BLaER1 (cell line): ENCODE measurements around the gene OXSM.

Source experiments
- H3K27ac ChIP-seq: shearing (Covaris generic); formaldehyde crosslinking; 2 replicates; pipeline ENCODE4 v1.8.1; 2022
- H3K27me3 ChIP-seq: shearing (Covaris generic); formaldehyde crosslinking; 2 replicates; pipeline ENCODE4 v1.8.1; 2022
- H3K36me3 ChIP-seq: shearing (Covaris generic); formaldehyde crosslinking; 2 replicates; pipeline ENCODE4 v1.8.1; 2022
- H3K4me1 ChIP-seq: shearing (Covaris generic); formaldehyde crosslinking; 2 replicates; pipeline ENCODE4 v1.8.1; 2022
- H3K4me2 ChIP-seq: shearing (Covaris generic); formaldehyde crosslinking; 2 replicates; pipeline ENCODE4 v1.8.1; 2022
- H3K4me3 ChIP-seq: shearing (Covaris generic); formaldehyde crosslinking; 2 replicates; pipeline ENCODE4 v1.8.1; 2022
- H3K9ac ChIP-seq: shearing (Covaris generic); formaldehyde crosslinking; 2 replicates; pipeline ENCODE4 v1.8.1; 2022
- H3K9me3 ChIP-seq: shearing (Covaris generic); formaldehyde crosslinking; 2 replicates; pipeline ENCODE4 v1.8.1; 2022
- H4K20me1 ChIP-seq: shearing (Covaris generic); formaldehyde crosslinking; 2 replicates; pipeline ENCODE4 v1.8.1; 2022
- Cebpa-rat ChIP-seq: shearing (Covaris generic); IDR thresholded peaks from 2 replicates; pipeline ENCODE4 v1.8.1; 2022

The OXSM gene

DNA sequence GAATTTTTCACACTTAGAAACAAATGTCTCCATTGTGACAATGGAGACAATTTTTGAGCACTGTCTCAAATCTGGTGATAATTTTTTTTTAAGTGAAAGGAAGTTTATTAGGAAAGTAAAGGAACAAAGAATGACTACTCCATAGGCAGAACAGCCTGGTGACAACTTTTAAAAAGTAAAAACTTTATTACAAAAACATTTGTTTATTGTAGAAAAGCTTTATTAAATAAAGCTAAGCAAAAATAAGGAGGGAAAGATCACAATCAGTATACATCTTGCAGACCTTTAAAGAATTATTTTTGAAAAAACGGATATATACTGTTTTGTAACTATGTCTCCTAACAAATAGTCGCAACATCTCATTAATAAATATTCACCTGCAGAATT is 688 bp upstream of the OXSM start:
- Histone ChIP-seq H3K36me3 (peaks cover 15% of the 10 kb centered on the region), H3K27ac (peak overlapping the region; percentile 72; the same call in 1 of the 2 replicates), H3K4me1 (peaks cover 66% of the 10 kb centered on the region), H3K9ac (peak overlapping the region; percentile 78), H3K27me3 (no peaks in the 10 kb centered on the region), H4K20me1 (no peaks in the 10 kb centered on the region), H3K4me3 (peak overlapping the region; percentile 72), H3K9me3 (no peaks in the 10 kb centered on the region), H3K4me2 (peak overlapping the region; percentile 78)
- TF ChIP-seq Cebpa-rat: no peak

DNA sequence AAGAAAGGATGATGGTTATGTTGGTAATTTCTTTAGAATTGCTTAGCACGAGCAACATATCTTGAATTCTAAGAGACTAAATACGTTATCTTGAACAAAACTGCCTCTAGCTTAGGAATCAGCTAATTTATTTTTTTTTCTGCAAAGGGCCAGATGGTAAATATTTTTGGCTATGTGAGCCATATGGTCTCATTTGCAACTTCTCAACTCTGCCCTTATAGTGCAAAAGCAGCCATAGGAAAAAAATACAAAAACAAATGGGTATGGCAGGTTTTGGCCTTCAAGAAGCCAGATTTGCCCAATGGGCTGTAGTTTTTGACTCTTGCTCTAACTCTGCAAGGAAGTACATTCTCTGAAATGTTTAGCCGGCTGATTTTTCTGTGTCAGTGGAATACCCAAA is 11.9 kb downstream of the OXSM start:
- Histone ChIP-seq H3K9me3 (no peaks in the 10 kb centered on the region), H3K4me1 (no peaks in the 10 kb centered on the region), H3K36me3 (no peaks in the 10 kb centered on the region), H3K27me3 (no peaks in the 10 kb centered on the region), H3K4me3 (no peak overlapping the region), H4K20me1 (no peaks in the 10 kb centered on the region), H3K9ac (no peak overlapping the region), H3K4me2 (no peak overlapping the region), H3K27ac (no peak overlapping the region)
- no peak for TF ChIP-seq Cebpa-rat

- H3K27ac ChIP-seq: no peak overlapping the region
Observed at GRCh38 chr3:25803833-25804232, 13.9 kb downstream of the OXSM start.

GRCh38 chr3:25804676-25805075 is 14.8 kb downstream of the OXSM start:
- H3K36me3 ChIP-seq: no peaks in the 10 kb centered on the region
- H3K9ac ChIP-seq: no peak overlapping the region
- no peaks in the 10 kb centered on the region for H3K27me3 ChIP-seq
- no peak overlapping the region for H3K4me3 ChIP-seq
- no peaks in the 10 kb centered on the region for H4K20me1 ChIP-seq
- TF ChIP-seq Cebpa-rat: no peak
- H3K27ac ChIP-seq: no peak overlapping the region
- H3K9me3 ChIP-seq: no peaks in the 10 kb centered on the region
- H3K4me1 ChIP-seq: no peaks in the 10 kb centered on the region
- H3K4me2 ChIP-seq: no peak overlapping the region

More at GRCh38 chr3:25803833-25804232, 13.9 kb downstream of the OXSM start:
- no peak overlapping the region for H3K4me2 ChIP-seq
- no peaks in the 10 kb centered on the region for H3K9me3 ChIP-seq
- H3K4me1 ChIP-seq: no peaks in the 10 kb centered on the region
- no peaks in the 10 kb centered on the region for H3K36me3 ChIP-seq
- no peaks in the 10 kb centered on the region for H4K20me1 ChIP-seq
- H3K4me3 ChIP-seq: no peak overlapping the region
- no peak overlapping the region for H3K9ac ChIP-seq
- no peak for TF ChIP-seq Cebpa-rat
- H3K27me3 ChIP-seq: no peaks in the 10 kb centered on the region

DNA sequence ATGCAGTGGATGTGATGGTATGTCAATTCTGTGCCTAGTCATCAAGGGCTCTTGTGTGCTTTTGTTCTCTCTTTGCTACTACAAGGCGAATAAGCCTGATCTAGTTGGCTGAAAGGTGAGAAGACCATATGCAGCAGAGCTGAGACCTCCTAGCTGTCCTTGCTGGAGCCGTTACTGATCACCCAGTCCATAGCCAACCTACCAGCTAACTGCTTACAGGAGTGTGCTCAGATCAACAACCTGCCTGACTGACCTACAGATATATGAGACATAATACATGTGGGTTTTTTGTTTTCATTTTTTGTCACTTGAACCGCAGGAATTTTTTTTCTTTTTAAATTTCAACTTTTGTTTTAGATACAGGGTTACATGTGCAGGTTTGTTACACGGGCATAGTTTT is 22.8 kb downstream of the OXSM start:
- no peaks in the 10 kb centered on the region for H4K20me1 ChIP-seq
- H3K36me3 ChIP-seq: no peaks in the 10 kb centered on the region
- H3K9ac ChIP-seq: no peak overlapping the region
- H3K4me1 ChIP-seq: no peaks in the 10 kb centered on the region
- no peak overlapping the region for H3K4me3 ChIP-seq
- no peak overlapping the region for H3K27ac ChIP-seq
- TF ChIP-seq Cebpa-rat: no peak
- peaks cover 10% of the 10 kb centered on the region for H3K9me3 ChIP-seq
- no peak overlapping the region for H3K4me2 ChIP-seq
- H3K27me3 ChIP-seq: no peaks in the 10 kb centered on the region

DNA sequence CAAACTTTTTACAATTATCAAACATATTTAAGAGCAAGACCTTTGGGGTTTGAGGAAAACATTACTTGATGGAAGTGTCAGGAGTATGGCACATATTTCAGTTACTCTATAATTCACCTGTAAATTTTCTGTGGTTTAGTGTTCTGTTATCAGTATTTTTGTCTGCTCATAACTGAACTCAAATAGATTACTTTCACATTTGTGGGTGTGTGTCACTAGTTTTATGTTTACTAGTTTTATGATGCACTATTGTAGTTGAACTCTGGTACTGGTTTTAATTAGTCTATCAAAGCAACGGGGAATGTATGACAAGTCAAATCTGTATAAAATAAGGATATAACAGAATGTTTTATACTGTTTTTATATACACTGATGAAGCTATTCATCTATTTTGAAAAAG is 27.2 kb downstream of the OXSM start:
- no peak overlapping the region for H3K4me3 ChIP-seq
- H3K9me3 ChIP-seq: peaks cover 10% of the 10 kb centered on the region
- no peaks in the 10 kb centered on the region for H3K27me3 ChIP-seq
- H3K9ac ChIP-seq: no peak overlapping the region
- H3K4me1 ChIP-seq: no peaks in the 10 kb centered on the region
- no peak for TF ChIP-seq Cebpa-rat
- no peak overlapping the region for H3K4me2 ChIP-seq
- no peaks in the 10 kb centered on the region for H3K36me3 ChIP-seq
- H4K20me1 ChIP-seq: no peaks in the 10 kb centered on the region
- no peak overlapping the region for H3K27ac ChIP-seq

GRCh38 chr3:25817638-25818037 is 27.7 kb downstream of the OXSM start:
- H4K20me1 ChIP-seq: no peaks in the 10 kb centered on the region
- no peaks in the 10 kb centered on the region for H3K4me1 ChIP-seq
- peaks cover 10% of the 10 kb centered on the region for H3K9me3 ChIP-seq
- no peak overlapping the region for H3K4me3 ChIP-seq
- no peaks in the 10 kb centered on the region for H3K27me3 ChIP-seq
- no peak overlapping the region for H3K9ac ChIP-seq
- no peaks in the 10 kb centered on the region for H3K36me3 ChIP-seq
- no peak overlapping the region for H3K4me2 ChIP-seq
- TF ChIP-seq Cebpa-rat: no peak
- no peak overlapping the region for H3K27ac ChIP-seq

- H3K9me3 ChIP-seq: peaks cover 10% of the 10 kb centered on the region
- H3K27me3 ChIP-seq: no peaks in the 10 kb centered on the region
- H3K4me1 ChIP-seq: no peaks in the 10 kb centered on the region
- H3K9ac ChIP-seq: no peak overlapping the region
- no peaks in the 10 kb centered on the region for H4K20me1 ChIP-seq
- no peak overlapping the region for H3K4me2 ChIP-seq
- no peaks in the 10 kb centered on the region for H3K36me3 ChIP-seq
- TF ChIP-seq Cebpa-rat: no peak
- no peak overlapping the region for H3K27ac ChIP-seq
- no peak overlapping the region for H3K4me3 ChIP-seq
Observed at GRCh38 chr3:25818335-25818734, 28.4 kb downstream of the OXSM start.

DNA sequence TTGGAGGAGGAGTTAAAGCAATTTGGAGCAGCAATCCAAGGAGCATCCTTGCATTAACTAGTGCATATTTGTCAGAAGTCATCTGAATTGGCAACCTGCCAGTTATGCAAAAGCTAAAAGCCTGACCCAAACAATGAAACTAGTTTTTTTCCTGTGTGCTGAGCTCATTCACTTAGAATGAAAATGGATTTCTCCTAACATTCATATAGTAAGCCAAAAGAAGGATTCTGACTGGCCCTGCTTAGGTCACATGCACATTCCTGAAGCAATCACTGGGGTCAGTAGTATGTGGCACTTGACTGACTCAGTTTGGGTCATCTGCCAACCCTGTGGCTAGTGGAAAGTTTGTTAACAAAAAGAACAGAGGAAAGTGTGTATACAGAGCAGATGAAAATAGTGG is 30.5 kb downstream of the OXSM start:
- Histone ChIP-seq H3K4me3 (no peak overlapping the region), H3K4me2 (no peak overlapping the region), H3K9ac (no peak overlapping the region), H3K36me3 (no peaks in the 10 kb centered on the region), H3K27ac (no peak overlapping the region), H3K9me3 (0 out of 2 replicates have a peak, but pooled peaks cover 11% of the 10 kb centered on the region), H4K20me1 (no peaks in the 10 kb centered on the region), H3K4me1 (no peaks in the 10 kb centered on the region), H3K27me3 (no peaks in the 10 kb centered on the region)
- TF ChIP-seq Cebpa-rat: no peak

DNA sequence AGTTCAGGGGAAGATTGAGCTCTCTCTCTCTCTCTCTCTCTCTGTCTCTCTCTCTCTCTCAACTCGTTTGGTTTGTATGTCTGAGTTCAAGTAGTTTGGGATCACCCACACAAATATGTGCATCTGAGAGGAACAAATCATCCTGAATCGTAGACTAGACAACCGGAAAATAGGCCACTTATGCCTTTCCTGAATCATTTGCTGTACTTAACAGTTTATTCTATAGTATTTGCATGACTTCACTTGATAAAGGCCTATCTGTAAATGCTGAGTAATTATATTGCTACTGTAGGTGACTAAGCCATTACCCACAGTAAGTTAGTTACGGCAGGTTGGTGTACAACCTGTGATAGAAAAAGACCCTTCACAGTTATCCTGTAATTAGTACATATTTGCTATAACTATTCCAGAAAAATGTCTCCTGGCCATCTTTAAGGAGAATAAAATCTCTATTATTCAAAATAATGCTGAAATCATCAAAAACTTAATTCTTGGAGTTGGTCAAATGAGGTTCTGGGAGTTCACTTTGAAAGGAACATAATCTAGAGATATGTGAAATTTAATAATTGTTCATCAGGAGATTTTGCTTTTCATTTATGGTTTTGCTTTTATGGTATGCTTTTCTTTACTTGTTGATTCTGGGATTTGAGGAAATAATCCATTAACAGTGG is 31.1 kb downstream of the OXSM start:
- H3K27me3 ChIP-seq: no peaks in the 10 kb centered on the region
- TF ChIP-seq Cebpa-rat: no peak
- H3K4me1 ChIP-seq: peaks cover 2% of the 10 kb centered on the region
- no peak overlapping the region for H3K4me2 ChIP-seq
- H3K27ac ChIP-seq: no peak overlapping the region
- H4K20me1 ChIP-seq: no peaks in the 10 kb centered on the region
- 0 out of 2 replicates have a peak, but pooled peaks cover 10% of the 10 kb centered on the region for H3K9me3 ChIP-seq
- no peaks in the 10 kb centered on the region for H3K36me3 ChIP-seq
- no peak overlapping the region for H3K4me3 ChIP-seq
- no peak overlapping the region for H3K9ac ChIP-seq
